Brain microvascular endothelial cell (primary cell): ENCODE results near the gene ZNF79.

ENCODE experiments used
- DNase-seq: peaks from one replicate; pipeline ENCODE4 v3.0.0-alpha.2; 2020
- H3K27ac ChIP-seq: fragments of 250-450 bp; sonication (Bioruptor Pico); 2 replicates; pipeline ENCODE4 v1.5.1; 2020; ENCODE audit warnings: mild to moderate bottlenecking, moderate library complexity
- H3K27me3 ChIP-seq: fragments of 250-450 bp; sonication (Bioruptor Pico); replicated peaks from 2 replicates; pipeline ENCODE4 v1.5.1; 2020; ENCODE audit warnings: mild to moderate bottlenecking
- H3K36me3 ChIP-seq: fragments of 250-450 bp; sonication (Bioruptor Pico); replicated peaks from 2 replicates; pipeline ENCODE4 v1.5.1; 2020; ENCODE audit warnings: mild to moderate bottlenecking
- H3K4me3 ChIP-seq: 2 replicates; pipeline ENCODE4 v1.5.1; 2011; ENCODE audit warnings: low read depth, mild to moderate bottlenecking, control low read depth, low read length, moderate library complexity
- in situ Hi-C: cut with HindIII; loops from 2 replicates; pipeline ENCODE4 v1.10.0; 2017; ENCODE audit warnings: low sequenced_read_pairs, low pct_ligation_motif_present
- TF ChIP-seq, protein P1 (sequence below): IDR thresholded peaks from 2 replicates; pipeline ENCODE4 v1.5.1; 2011; ENCODE audit warnings: low read depth, mild to moderate bottlenecking, moderate library complexity, low read length, control low read depth, inconsistent platforms; ENCODE audit errors: missing control alignments

ZNF79 gene

DNA sequence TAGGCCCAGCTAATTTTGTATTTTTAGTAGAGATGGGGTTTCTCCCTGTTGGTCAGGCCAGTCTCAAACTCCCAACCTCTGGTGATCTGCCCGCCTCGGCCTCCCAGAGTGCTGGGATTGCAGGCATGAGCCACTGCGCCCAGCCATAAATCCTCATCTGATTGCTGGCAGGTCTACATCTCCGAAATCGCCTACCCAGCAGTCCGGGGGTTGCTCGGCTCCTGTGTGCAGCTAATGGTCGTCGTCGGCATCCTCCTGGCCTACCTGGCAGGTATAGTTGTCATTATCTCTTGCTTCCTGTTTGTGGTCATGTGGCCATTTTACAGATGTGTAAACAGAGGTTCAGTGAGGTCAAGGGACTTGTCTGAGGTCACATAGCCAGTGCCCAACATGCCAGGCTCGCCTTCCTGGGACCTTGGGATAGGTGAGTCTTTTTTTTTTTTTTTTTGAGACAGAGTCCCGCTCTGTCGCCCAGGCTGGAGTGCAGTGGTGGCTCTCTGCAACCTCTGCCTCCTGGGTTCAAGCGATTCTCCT lies 24.4 kb upstream of the ZNF79 start:
- in situ Hi-C loops: no loop called here
- Histone ChIP-seq H3K27ac (no peak overlapping the region), H3K27me3 (no peaks in the 10 kb centered on the region), H3K36me3 (peaks cover 3% of the 10 kb centered on the region), H3K4me3 (no peak overlapping the region)
- DNase-seq: no peak
- TF ChIP-seq, protein P1, sequence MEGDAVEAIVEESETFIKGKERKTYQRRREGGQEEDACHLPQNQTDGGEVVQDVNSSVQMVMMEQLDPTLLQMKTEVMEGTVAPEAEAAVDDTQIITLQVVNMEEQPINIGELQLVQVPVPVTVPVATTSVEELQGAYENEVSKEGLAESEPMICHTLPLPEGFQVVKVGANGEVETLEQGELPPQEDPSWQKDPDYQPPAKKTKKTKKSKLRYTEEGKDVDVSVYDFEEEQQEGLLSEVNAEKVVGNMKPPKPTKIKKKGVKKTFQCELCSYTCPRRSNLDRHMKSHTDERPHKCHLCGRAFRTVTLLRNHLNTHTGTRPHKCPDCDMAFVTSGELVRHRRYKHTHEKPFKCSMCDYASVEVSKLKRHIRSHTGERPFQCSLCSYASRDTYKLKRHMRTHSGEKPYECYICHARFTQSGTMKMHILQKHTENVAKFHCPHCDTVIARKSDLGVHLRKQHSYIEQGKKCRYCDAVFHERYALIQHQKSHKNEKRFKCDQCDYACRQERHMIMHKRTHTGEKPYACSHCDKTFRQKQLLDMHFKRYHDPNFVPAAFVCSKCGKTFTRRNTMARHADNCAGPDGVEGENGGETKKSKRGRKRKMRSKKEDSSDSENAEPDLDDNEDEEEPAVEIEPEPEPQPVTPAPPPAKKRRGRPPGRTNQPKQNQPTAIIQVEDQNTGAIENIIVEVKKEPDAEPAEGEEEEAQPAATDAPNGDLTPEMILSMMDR: no peak

DNA sequence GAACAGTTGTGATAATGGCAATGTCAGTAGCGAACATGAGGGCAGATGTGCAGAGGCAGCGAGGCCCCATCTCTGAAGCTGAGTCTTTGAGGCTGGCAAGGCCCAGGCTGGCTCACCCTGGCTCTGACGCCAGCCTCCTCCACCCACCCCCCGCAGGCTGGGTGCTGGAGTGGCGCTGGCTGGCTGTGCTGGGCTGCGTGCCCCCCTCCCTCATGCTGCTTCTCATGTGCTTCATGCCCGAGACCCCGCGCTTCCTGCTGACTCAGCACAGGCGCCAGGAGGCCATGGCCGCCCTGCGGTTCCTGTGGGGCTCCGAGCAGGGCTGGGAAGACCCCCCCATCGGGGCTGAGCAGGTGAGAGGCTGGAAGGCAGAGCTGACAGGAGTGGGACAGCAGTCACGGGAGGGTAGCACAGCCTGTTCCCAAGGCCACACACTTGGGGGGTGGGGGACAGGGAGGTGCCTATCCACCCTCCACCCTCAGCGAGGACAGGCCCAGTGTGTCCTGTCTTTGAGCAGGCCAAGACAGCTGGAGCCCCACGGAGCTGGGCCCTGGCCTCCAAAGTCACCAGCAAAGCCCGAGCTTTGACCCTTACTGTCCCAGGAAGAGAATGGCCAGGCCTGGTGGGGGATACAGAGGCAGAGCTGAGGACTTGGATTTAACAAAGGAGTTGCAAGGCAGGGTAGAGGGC lies 21.6 kb upstream of the ZNF79 start:
- peaks cover 3% of the 10 kb centered on the region for H3K36me3 ChIP-seq
- no peak overlapping the region for H3K27ac ChIP-seq
- DNase-seq: no peak
- H3K4me3 ChIP-seq: no peak overlapping the region
- in situ Hi-C loops: no loop called here
- TF ChIP-seq, protein P1: no peak
- H3K27me3 ChIP-seq: no peaks in the 10 kb centered on the region

DNA sequence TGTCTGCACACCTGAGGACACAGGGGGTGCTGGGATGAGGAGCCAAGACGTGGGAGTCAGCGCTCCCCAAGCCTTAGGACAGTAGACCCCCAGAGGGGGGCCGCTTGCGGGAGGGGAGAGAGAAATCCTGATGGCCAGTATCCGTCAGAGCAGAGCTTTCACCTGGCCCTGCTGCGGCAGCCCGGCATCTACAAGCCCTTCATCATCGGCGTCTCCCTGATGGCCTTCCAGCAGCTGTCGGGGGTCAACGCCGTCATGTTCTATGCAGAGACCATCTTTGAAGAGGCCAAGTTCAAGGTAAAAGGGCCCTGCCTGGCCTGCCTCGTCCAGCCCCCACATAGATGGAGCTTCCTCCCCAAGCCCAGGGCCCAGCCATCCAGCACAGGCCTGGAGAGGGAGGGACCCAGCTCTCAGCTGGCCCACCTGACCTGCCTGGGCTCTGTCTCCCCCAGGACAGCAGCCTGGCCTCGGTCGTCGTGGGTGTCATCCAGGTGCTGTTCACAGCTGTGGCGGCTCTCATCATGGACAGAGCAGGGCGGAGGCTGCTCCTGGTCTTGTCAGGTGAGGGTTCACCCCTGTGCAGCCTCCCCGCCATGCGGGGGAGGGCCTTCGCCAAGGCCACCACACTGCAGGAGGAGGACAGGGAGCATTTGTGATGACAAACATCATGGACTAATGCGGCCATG lies 20.5 kb upstream of the ZNF79 start:
- Histone ChIP-seq H3K27ac (no peak overlapping the region), H3K4me3 (no peak overlapping the region), H3K36me3 (peaks cover 3% of the 10 kb centered on the region), H3K27me3 (no peaks in the 10 kb centered on the region)
- TF ChIP-seq, protein P1: no peak
- no peak for DNase-seq
- in situ Hi-C loops: no loop called here

DNA sequence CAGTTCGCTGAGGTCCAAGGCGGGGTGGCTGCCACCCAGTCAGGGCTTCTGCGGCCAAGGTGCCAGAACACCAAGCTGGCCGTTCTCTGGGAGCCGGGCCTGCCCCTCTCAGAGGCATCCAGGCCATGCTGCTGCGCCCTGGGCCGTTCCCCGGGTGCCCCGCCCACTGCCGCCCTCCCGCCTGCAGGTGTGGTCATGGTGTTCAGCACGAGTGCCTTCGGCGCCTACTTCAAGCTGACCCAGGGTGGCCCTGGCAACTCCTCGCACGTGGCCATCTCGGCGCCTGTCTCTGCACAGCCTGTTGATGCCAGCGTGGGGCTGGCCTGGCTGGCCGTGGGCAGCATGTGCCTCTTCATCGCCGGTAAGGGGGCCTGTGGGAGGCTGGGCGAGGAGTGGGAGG lies 19.6 kb upstream of the ZNF79 start:
- TF ChIP-seq, protein P1: no peak
- Histone ChIP-seq H3K4me3 (no peak overlapping the region), H3K27ac (no peak overlapping the region), H3K27me3 (no peaks in the 10 kb centered on the region), H3K36me3 (peaks cover 3% of the 10 kb centered on the region)
- no peak for DNase-seq
- in situ Hi-C loops: no loop called here

DNA sequence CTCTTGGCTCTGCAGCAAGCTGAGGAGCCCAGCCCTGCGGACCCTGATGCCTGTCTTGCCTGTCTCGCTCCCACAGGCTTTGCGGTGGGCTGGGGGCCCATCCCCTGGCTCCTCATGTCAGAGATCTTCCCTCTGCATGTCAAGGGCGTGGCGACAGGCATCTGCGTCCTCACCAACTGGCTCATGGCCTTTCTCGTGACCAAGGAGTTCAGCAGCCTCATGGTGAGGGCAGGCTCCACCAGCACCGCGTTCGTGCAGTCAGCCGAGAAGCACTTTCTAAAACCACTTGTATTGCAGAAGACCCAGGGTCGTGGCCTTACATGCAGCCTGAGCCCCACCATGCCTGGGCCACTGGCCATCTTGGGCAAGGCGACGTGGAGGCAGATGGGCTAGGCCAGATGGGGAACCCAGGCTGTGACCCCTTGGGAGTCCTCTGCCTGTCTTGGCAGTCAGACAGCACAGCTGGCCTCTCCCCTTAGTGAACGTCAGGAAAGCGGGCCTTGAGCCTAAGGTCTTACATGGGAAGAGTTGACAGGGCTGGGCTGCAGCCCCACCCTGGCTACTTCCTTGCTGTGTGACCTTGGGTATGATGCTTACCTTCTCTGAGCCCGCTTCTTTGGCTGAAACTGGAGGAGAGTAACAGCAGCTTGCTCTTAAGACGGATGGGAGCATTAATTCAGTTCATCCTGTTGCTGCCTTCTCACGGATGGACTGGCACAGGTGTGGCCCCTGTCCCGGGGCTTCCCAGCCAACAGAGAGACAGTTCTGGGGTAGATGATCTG lies 18.6 kb upstream of the ZNF79 start:
- H3K4me3 ChIP-seq: no peak overlapping the region
- peaks cover 3% of the 10 kb centered on the region for H3K36me3 ChIP-seq
- TF ChIP-seq, protein P1: no peak
- in situ Hi-C loops: no loop called here
- DNase-seq: no peak
- H3K27me3 ChIP-seq: no peaks in the 10 kb centered on the region
- H3K27ac ChIP-seq: no peak overlapping the region
